ENCODE results near the gene SEMA5B. TPM values are rescaled to one million over a fixed set of nuclear protein-coding genes. Genes with fewer than 3 reads are reported as not detected.
A peak's percentile ranks its signal among the peaks of the same experiment; 100 is the strongest.

SEMA5B gene
- total RNA-seq, 2 donors from 2014 or later = 0.51 to 3.5 TPM

DNA sequence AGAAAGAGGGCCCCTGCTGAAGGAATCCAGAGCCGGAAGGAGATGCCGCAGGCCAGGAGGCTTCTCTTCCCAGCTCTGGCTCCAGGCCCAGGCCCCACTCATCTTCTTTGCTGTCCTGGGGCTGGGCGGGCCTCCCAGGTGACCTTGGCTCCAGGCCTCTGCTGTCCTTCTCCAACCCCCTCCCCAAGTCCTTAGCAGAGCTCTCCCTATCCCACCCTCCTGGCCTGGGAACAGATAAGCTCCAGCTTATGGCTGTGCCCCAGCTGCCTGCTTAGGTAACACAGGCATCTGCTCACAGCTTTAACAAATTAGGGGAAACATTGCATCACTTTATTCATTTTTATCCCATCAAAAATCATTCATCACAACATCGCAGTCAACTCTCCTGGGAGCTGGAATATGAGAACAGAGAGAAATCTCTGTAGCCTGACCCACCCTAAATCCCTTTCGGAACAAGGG, 86.9 kb downstream of the SEMA5B start:
- H3K27ac ChIP-seq = peak overlapping the region in 1 of 2 donors; percentile 4
- DNase-seq (ENCODE audit: low spot score) = no peak

DNA sequence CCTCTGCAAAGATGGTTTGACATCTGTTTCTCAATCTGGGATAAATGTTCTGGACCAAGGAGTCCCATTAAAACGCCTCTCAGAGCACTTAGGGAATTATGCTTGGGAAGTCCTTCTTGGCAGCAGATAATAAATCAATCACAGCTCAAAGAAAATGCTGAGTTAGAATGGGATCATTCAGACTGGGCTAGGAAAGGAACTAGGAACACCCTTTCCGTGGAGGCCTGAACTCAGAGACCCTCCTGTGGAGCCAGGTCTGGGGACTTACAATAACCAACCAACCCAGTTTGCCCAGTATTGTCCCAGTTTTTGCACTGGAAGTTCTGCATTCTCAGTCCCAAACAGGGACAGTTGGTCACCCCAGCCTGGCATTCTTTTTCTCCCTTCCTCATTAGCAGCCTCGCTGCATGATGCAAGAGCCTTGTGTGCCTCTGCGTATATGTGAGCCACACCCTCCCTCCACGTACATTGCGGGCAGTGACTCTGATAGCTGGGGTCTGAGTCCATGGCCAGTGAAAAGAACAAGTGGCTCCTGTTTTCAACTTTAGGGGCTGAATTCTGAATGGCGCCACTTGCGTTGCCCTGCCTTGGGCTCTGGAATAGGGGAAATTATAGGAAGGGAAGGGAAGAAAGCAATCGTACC, 88.7 kb downstream of the SEMA5B start:
- H3K36me3 ChIP-seq = no peaks in the 10 kb centered on the region
- no peak overlapping the region for H3K4me3 ChIP-seq
- no peaks in the 10 kb centered on the region for H3K9me3 ChIP-seq
- TF ChIP-seq, protein P1, sequence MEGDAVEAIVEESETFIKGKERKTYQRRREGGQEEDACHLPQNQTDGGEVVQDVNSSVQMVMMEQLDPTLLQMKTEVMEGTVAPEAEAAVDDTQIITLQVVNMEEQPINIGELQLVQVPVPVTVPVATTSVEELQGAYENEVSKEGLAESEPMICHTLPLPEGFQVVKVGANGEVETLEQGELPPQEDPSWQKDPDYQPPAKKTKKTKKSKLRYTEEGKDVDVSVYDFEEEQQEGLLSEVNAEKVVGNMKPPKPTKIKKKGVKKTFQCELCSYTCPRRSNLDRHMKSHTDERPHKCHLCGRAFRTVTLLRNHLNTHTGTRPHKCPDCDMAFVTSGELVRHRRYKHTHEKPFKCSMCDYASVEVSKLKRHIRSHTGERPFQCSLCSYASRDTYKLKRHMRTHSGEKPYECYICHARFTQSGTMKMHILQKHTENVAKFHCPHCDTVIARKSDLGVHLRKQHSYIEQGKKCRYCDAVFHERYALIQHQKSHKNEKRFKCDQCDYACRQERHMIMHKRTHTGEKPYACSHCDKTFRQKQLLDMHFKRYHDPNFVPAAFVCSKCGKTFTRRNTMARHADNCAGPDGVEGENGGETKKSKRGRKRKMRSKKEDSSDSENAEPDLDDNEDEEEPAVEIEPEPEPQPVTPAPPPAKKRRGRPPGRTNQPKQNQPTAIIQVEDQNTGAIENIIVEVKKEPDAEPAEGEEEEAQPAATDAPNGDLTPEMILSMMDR (IDR thresholded peaks at IDR 0.05) = no peak
- no peak overlapping the region for H3K27ac ChIP-seq
- peaks cover 0 to 12% of the 10 kb centered on the region in 2 donors for H3K4me1 ChIP-seq
- H3K27me3 ChIP-seq = no peaks in the 10 kb centered on the region
- peak; percentile 71 for DNase-seq (ENCODE audit: low spot score)

More for the DNA sequence above, 86.9 kb downstream of the SEMA5B start:
- Histone ChIP-seq H3K4me3 (no peak overlapping the region), H3K36me3 (no peaks in the 10 kb centered on the region), H3K9me3 (no peaks in the 10 kb centered on the region), H3K27me3 (no peaks in the 10 kb centered on the region), H3K4me1 (peaks cover 0 to 17% of the 10 kb centered on the region in 2 donors)
- TF ChIP-seq, protein P1 (IDR thresholded peaks at IDR 0.05) = no peak

DNA sequence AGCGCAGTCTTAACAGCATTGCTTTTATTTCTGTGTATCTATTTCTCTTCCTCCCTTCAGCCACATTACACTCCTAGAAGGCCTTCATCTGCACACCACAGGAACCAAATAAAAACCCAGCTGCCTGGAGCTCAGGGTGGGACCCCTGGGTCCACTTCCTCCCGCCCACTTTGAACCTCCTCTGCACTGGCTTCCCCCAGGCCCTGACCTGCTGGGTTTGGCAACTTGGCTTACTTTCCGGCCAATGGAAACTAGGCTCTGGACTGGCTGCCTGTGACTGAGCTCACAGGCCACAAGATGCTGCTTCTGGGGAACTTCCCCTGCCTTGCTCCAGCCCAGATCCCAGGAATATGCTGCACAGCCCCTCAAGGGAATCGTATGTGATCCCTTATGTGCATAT, 89.8 kb downstream of the SEMA5B start:
- no peaks in the 10 kb centered on the region for H3K9me3 ChIP-seq
- DNase-seq (ENCODE audit: low spot score) = no peak
- no peak overlapping the region for H3K4me3 ChIP-seq
- H3K27ac ChIP-seq = no peak overlapping the region
- H3K27me3 ChIP-seq = no peaks in the 10 kb centered on the region
- H3K36me3 ChIP-seq = no peaks in the 10 kb centered on the region
- TF ChIP-seq, protein P1 (IDR thresholded peaks at IDR 0.05) = no peak
- peaks cover 0 to 3% of the 10 kb centered on the region in 2 donors for H3K4me1 ChIP-seq

DNA sequence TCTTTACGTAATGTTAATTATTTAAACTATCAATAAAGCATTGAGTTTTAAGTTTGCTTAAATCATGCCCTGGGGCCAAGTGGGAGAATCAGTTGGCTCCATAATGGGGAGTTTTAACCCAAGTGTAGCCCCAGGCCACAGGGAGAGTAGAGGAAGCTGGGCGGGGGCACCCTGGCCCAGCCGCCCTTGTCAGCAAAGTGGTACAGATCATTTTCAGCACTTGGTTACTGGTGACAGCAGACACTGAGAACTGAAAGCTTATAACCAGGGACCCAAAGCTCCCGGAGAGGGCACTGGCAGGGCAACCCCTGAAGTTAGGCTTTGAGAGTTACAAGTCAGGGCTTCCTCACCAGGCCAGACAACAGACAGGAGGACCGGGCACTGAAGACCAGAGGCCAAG, 90.6 kb downstream of the SEMA5B start:
- Histone ChIP-seq H3K36me3 (no peaks in the 10 kb centered on the region), H3K4me1 (no peaks in the 10 kb centered on the region), H3K4me3 (no peak overlapping the region), H3K27ac (no peak overlapping the region), H3K27me3 (no peaks in the 10 kb centered on the region), H3K9me3 (no peaks in the 10 kb centered on the region)
- TF ChIP-seq, protein P1 (IDR thresholded peaks at IDR 0.05) = no peak
- no peak for DNase-seq (ENCODE audit: low spot score)

GRCh38 chr3:122936335-122936734, 91.2 kb downstream of the SEMA5B start:
- Histone ChIP-seq H3K4me3 (no peak overlapping the region), H3K27ac (no peak overlapping the region), H3K36me3 (no peaks in the 10 kb centered on the region), H3K27me3 (no peaks in the 10 kb centered on the region), H3K4me1 (no peaks in the 10 kb centered on the region), H3K9me3 (no peaks in the 10 kb centered on the region)
- TF ChIP-seq, protein P1 (IDR thresholded peaks at IDR 0.05) = no peak
- DNase-seq (ENCODE audit: low spot score) = no peak

DNA sequence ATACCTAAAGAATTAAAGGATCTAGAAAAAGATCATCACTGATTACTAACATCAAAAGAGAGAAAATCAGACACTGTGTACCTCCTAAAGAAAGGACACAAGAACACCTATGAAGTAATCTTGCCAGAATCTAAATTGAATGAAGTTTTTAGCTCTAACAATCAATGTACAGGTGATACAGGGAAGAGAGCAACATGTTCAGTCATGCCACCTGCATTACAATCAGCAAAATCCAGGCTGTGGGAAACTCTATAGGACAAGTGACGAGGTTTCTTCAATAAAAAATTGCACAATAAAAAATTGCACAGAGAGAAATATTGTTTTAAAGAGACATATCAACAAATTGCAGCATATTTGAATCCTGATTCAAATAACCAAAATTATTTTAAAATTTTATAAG, 93.3 kb downstream of the SEMA5B start:
- Histone ChIP-seq H3K27me3 (no peaks in the 10 kb centered on the region), H3K27ac (no peak overlapping the region), H3K36me3 (no peaks in the 10 kb centered on the region), H3K9me3 (no peaks in the 10 kb centered on the region), H3K4me1 (no peaks in the 10 kb centered on the region), H3K4me3 (no peak overlapping the region)
- TF ChIP-seq, protein P1 (IDR thresholded peaks at IDR 0.05) = no peak
- no peak for DNase-seq (ENCODE audit: low spot score)

All from right atrium auricular region (tissue), 2 donors.